OCI-LY1 (cell line): ENCODE data around the gene RAD51AP1.

Experiments
- CTCF ChIP-seq: fragments of 200-600 bp; sonication (generic), shearing (Covaris generic); IDR thresholded peaks from 2 replicates; pipeline ENCODE4 v1.5.1; 2017; ENCODE audit warnings: mild to moderate bottlenecking, antibody characterized with exemption, low read length, moderate library complexity, mixed read lengths
- EZH2 ChIP-seq: fragments of 200-600 bp; sonication (generic), shearing (Covaris generic); IDR thresholded peaks from 2 replicates; pipeline ENCODE4 v1.8.0; 2017; ENCODE audit warnings: borderline replicate concordance, mixed run types, mild to moderate bottlenecking, antibody characterized with exemption, low read length, moderate library complexity, mixed read lengths

GRCh38 chr12:4530160-4530559 lies 8.5 kb upstream of the RAD51AP1 start:
- TF ChIP-seq CTCF, result no peak
- no peak for TF ChIP-seq EZH2
